ENCODE data around the gene PLA2G2D.

PLA2G2D gene

GRCh38 chr1:20111452-20111851 lies 7.9 kb downstream of the PLA2G2D start:
- Histone ChIP-seq H3K4me3 (replicated peaks; ENCODE audit: insufficient read depth, low read length) (no peak overlapping the region), H3K27me3 (ENCODE audit: insufficient read depth, poor library complexity, severe bottlenecking) (no peaks in the 10 kb centered on the region), H3K27ac (replicated peaks) (no peak overlapping the region)
- DNase-seq (ENCODE audit: low read depth in 1 of 2, low spot score in 1 of 2) = no peak
- TF ChIP-seq SPI1 (IDR thresholded peaks at IDR 0.05; ENCODE audit: borderline replicate concordance, low read depth) (no peak), POLR2AphosphoS5 (IDR thresholded peaks at IDR 0.05; ENCODE audit: low read depth) (no peak), REST (IDR thresholded peaks at IDR 0.05; ENCODE audit: insufficient replicate concordance, low read depth) (no peak), GABPA (IDR thresholded peaks at IDR 0.05; ENCODE audit: low read depth) (no peak), CTCF (IDR thresholded peaks at IDR 0.05; ENCODE audit: insufficient read depth, low read length) (no peak)

GRCh38 chr1:20110679-20111078 lies 8.7 kb downstream of the PLA2G2D start:
- no peak for DNase-seq (ENCODE audit: low read depth in 1 of 2, low spot score in 1 of 2)
- no peak for TF ChIP-seq POLR2AphosphoS5 (IDR thresholded peaks at IDR 0.05; ENCODE audit: low read depth)
- no peak for TF ChIP-seq GABPA (IDR thresholded peaks at IDR 0.05; ENCODE audit: low read depth)
- no peak for TF ChIP-seq SPI1 (IDR thresholded peaks at IDR 0.05; ENCODE audit: borderline replicate concordance, low read depth)
- no peak for TF ChIP-seq REST (IDR thresholded peaks at IDR 0.05; ENCODE audit: insufficient replicate concordance, low read depth)
- TF ChIP-seq CTCF (IDR thresholded peaks at IDR 0.05; ENCODE audit: insufficient read depth, low read length) = no peak
- Histone ChIP-seq H3K4me3 (replicated peaks; ENCODE audit: insufficient read depth, low read length) (no peak overlapping the region), H3K27me3 (ENCODE audit: insufficient read depth, poor library complexity, severe bottlenecking) (no peaks in the 10 kb centered on the region), H3K27ac (replicated peaks) (no peak overlapping the region)

GRCh38 chr1:20109223-20109856 lies 10.0 kb downstream of the PLA2G2D start:
- no peak for TF ChIP-seq POLR2AphosphoS5 (IDR thresholded peaks at IDR 0.05; ENCODE audit: low read depth)
- TF ChIP-seq SPI1 (IDR thresholded peaks at IDR 0.05; ENCODE audit: borderline replicate concordance, low read depth) = no peak
- no peak for TF ChIP-seq CTCF (IDR thresholded peaks at IDR 0.05; ENCODE audit: insufficient read depth, low read length)
- TF ChIP-seq GABPA (IDR thresholded peaks at IDR 0.05; ENCODE audit: low read depth) = no peak
- TF ChIP-seq REST (IDR thresholded peaks at IDR 0.05; ENCODE audit: insufficient replicate concordance, low read depth) = no peak
- H3K4me3 ChIP-seq (replicated peaks; ENCODE audit: insufficient read depth, low read length) = no peak overlapping the region
- H3K27ac ChIP-seq (replicated peaks) = no peak overlapping the region
- H3K27me3 ChIP-seq (ENCODE audit: insufficient read depth, poor library complexity, severe bottlenecking) = no peaks in the 10 kb centered on the region
- DNase-seq (ENCODE audit: low read depth in 1 of 2, low spot score in 1 of 2) = no peak

Measured in HL-60 (cell line).